SU-DHL-6 (cell line): Measurements from ENCODE around the gene UBE2L5.
"Not testable (repeated sequence)": the region's sequence is repeated elsewhere in the genome, so short reads cannot be mapped to it uniquely, and the experiment has no call there.

ENCODE experiments used
- H2AFZ ChIP-seq: fragments of 200-600 bp; sonication (generic); 2 replicates; pipeline ENCODE4 v1.6.1; 2014; ENCODE audit warnings: low read depth, mild to moderate bottlenecking, moderate library complexity, mixed read lengths, antibody characterized with exemption, low read length; ENCODE audit not compliant: severe bottlenecking
- H3F3A ChIP-seq: fragments of 200-600 bp; shearing (Covaris generic); 2 replicates; pipeline ENCODE4 v1.6.0; 2016; ENCODE audit warnings: antibody characterized with exemption, mild to moderate bottlenecking; ENCODE audit not compliant: insufficient read depth
- H3K27ac ChIP-seq: fragments of 200-600 bp; sonication (generic); 2 replicates; pipeline ENCODE4 v1.5.1; 2016; ENCODE audit warnings: low read depth, mild to moderate bottlenecking, low read length, moderate library complexity, mixed read lengths
- H3K27me3 ChIP-seq: fragments of 200-600 bp; sonication (generic), shearing (Covaris generic); 2 replicates; pipeline ENCODE4 v1.6.0; 2014; ENCODE audit warnings: mild to moderate bottlenecking, low read length
- H3K36me3 ChIP-seq: fragments of 200-600 bp; sonication (generic); 2 replicates; pipeline ENCODE4 v1.6.1; 2014; ENCODE audit warnings: mild to moderate bottlenecking, low read length, mixed read lengths
- H3K4me2 ChIP-seq: fragments of 300-600, 200-600 bp; shearing (Covaris generic), sonication (generic); 2 replicates; pipeline ENCODE4 v1.6.0; 2014; ENCODE audit warnings: low read length, low read depth, mild to moderate bottlenecking; ENCODE audit not compliant: poor library complexity, severe bottlenecking
- H3K4me3 ChIP-seq: fragments of 200-600 bp; sonication (generic); 2 replicates; pipeline ENCODE4 v1.5.1; 2014; ENCODE audit warnings: antibody characterized with exemption, low read length, mild to moderate bottlenecking, mixed read lengths; ENCODE audit not compliant: insufficient read depth, poor library complexity, severe bottlenecking
- H3K79me2 ChIP-seq: fragments of 200-600 bp; sonication (generic); 2 replicates; pipeline ENCODE4 v1.6.1; 2014; ENCODE audit warnings: mild to moderate bottlenecking, low read length, moderate library complexity; ENCODE audit not compliant: insufficient read depth
- H3K9ac ChIP-seq: fragments of 200-600 bp; sonication (generic); 2 replicates; pipeline ENCODE4 v1.7.0; 2014; ENCODE audit warnings: mild to moderate bottlenecking, low read length
- H3K9me2 ChIP-seq: fragments of 200-600 bp; sonication (generic); replicated peaks from 2 replicates; pipeline ENCODE4 v1.6.1; 2014; ENCODE audit warnings: low read length; ENCODE audit not compliant: insufficient read depth
- H3K9me3 ChIP-seq: fragments of 200-600 bp; sonication (generic); 2 replicates; pipeline ENCODE4 v1.6.1; 2014; ENCODE audit warnings: low read length, mixed read lengths; ENCODE audit not compliant: insufficient read depth
- H4K20me1 ChIP-seq: fragments of 200-600 bp; sonication (generic); 2 replicates; pipeline ENCODE4 v1.6.1; 2014; ENCODE audit warnings: low read depth, mild to moderate bottlenecking, antibody characterized with exemption, low read length, moderate library complexity, mixed read lengths
- EZH2phosphoT487 ChIP-seq: fragments of 200-600 bp; sonication (generic), shearing (Covaris generic); conservative IDR thresholded peaks from 2 replicates; pipeline ENCODE4 v1.6.1; 2018; ENCODE audit warnings: mild to moderate bottlenecking, antibody characterized with exemption, low read length, moderate library complexity, mixed read lengths
- TF ChIP-seq, protein P1 (sequence below): fragments of 200-600 bp; sonication (generic); IDR thresholded peaks from one replicate; pipeline ENCODE4 v1.5.1; 2017; ENCODE audit warnings: antibody characterized with exemption, mild to moderate bottlenecking, low read length, moderate library complexity; ENCODE audit not compliant: insufficient read depth, poor library complexity, severe bottlenecking

UBE2L5 gene

DNA sequence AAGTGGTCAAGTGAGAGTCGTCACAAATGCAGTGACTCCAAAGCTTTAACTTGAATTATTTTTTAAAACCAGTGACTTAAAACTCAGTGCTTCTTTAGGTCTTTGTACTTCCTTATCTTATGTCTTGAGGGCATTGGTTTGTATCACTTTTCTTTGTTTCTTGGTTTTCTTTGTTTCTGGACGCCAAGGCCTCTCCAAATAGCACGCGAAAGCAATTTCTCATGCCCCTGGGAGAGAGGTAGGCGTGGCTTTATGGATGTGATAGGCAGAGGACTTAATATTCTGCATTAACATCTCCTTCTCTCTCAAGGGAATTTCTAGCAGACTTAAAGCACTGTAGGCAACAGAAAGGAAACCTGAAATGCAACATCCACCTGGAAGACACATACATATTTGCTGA is 20.6 kb downstream of the UBE2L5 start:
- H3K9me3 ChIP-seq, result no peaks in the 10 kb centered on the region
- TF ChIP-seq, protein P1, sequence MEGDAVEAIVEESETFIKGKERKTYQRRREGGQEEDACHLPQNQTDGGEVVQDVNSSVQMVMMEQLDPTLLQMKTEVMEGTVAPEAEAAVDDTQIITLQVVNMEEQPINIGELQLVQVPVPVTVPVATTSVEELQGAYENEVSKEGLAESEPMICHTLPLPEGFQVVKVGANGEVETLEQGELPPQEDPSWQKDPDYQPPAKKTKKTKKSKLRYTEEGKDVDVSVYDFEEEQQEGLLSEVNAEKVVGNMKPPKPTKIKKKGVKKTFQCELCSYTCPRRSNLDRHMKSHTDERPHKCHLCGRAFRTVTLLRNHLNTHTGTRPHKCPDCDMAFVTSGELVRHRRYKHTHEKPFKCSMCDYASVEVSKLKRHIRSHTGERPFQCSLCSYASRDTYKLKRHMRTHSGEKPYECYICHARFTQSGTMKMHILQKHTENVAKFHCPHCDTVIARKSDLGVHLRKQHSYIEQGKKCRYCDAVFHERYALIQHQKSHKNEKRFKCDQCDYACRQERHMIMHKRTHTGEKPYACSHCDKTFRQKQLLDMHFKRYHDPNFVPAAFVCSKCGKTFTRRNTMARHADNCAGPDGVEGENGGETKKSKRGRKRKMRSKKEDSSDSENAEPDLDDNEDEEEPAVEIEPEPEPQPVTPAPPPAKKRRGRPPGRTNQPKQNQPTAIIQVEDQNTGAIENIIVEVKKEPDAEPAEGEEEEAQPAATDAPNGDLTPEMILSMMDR, result no peak
- no peak for TF ChIP-seq EZH2phosphoT487
- H3F3A ChIP-seq, result peaks cover 76% of the 10 kb centered on the region
- no peaks in the 10 kb centered on the region for H4K20me1 ChIP-seq
- H3K4me3 ChIP-seq, result peak overlapping the region; percentile 40
- H3K79me2 ChIP-seq, result peaks cover 24% of the 10 kb centered on the region; the same call in 1 of the 2 replicates
- peak overlapping the region; percentile 66 for H2AFZ ChIP-seq
- H3K9me2 ChIP-seq, result no peaks in the 10 kb centered on the region
- peaks cover 3% of the 10 kb centered on the region; the same call in 1 of the 2 replicates for H3K36me3 ChIP-seq
- H3K27me3 ChIP-seq, result no peaks in the 10 kb centered on the region
- H3K4me2 ChIP-seq, result peak overlapping the region; percentile 95
- peak overlapping the region; percentile 73 for H3K9ac ChIP-seq
- peak overlapping the region; percentile 99 for H3K27ac ChIP-seq

DNA sequence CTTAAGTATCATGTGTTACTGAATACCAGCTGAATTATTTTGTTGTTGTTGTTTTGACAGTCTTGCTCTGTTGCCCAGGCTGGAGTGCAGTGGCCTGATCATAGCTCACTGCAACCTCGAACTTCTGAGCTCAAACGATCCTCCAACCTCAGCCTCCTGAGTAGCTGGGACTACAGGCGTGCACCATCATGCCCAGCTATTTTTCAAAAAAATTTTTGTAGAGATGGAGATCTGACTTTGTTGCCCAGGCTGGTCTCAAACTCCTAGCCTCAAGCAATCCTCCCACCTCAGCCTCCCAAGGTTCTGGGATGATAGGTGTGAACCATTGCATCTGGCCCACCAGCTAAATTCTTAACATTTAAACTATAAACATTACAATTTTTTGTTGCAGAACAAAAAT is 21.2 kb downstream of the UBE2L5 start:
- Histone ChIP-seq H3K4me2 (peak overlapping the region; percentile 95), H3K27ac (peak overlapping the region; percentile 99), H3K9ac (peak overlapping the region; percentile 73), H3K79me2 (peaks cover 24% of the 10 kb centered on the region; the same call in 1 of the 2 replicates), H3K4me3 (peak overlapping the region; percentile 40), H3F3A (peaks cover 74% of the 10 kb centered on the region)
- H4K20me1 ChIP-seq, H3K36me3 ChIP-seq, H3K27me3 ChIP-seq, H3K9me2 ChIP-seq, H3K9me3 ChIP-seq, H2AFZ ChIP-seq: not testable (repeated sequence)

DNA sequence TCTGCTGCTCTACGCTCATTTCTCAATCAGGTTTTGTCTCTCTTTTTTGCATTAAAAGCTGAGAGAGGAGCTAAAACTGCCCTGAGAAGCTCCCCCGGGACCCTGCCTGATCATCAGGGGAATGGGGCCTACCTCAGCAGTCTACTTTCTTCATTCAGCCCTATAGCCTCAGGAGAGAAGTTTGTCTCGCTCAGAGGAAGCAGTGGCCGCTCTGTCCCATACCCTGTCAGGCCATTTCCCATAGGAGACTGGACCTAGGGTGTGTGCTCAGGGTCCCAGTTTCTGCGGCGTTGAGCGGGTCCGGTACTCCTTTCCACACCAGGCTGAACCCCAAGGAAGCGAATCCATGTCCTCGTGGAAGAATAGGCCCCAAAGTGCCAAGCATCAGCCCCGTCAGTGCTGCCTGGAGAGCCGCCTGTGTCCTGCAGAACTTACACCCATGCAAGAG is 21.7 kb downstream of the UBE2L5 start:
- no peak for TF ChIP-seq EZH2phosphoT487
- TF ChIP-seq, protein P1, result no peak
- Histone ChIP-seq H3K9me2 (no peaks in the 10 kb centered on the region), H3F3A (peaks cover 74% of the 10 kb centered on the region), H3K79me2 (peaks cover 24% of the 10 kb centered on the region; the same call in 1 of the 2 replicates), H3K4me3 (peak overlapping the region; percentile 22), H3K27ac (peak overlapping the region; percentile 99), H3K9me3 (no peaks in the 10 kb centered on the region), H2AFZ (no peak overlapping the region), H3K36me3 (peaks cover 3% of the 10 kb centered on the region; the same call in 1 of the 2 replicates), H4K20me1 (no peaks in the 10 kb centered on the region), H3K4me2 (peak overlapping the region; percentile 95), H3K27me3 (no peaks in the 10 kb centered on the region), H3K9ac (peak overlapping the region; percentile 73)

DNA sequence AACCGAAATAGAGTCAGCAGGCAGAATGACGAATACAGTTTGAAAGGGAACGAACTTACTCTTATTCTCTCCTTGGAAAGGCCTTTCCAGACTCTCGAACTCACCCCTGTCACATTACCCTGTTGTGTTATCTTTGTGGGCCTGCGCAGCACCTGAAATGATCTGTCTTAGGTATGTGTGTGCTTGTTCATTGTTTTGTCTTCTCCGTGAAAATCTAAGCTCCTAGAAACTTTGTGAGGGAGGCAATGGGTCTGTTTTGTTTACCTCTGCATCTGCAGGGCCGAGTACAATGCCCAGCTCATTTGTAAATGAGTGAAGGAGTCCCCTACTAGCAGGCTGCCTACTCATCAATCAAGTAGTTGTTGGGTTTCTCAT is 23.8 kb downstream of the UBE2L5 start:
- H3K27ac ChIP-seq, result peak overlapping the region; percentile 99
- H3K9me2 ChIP-seq, result no peaks in the 10 kb centered on the region
- peak overlapping the region; percentile 95 for H3K4me2 ChIP-seq
- peak overlapping the region; percentile 64 for H3K4me3 ChIP-seq
- no peaks in the 10 kb centered on the region for H4K20me1 ChIP-seq
- H3K79me2 ChIP-seq, result peaks cover 24% of the 10 kb centered on the region; the same call in 1 of the 2 replicates
- H2AFZ ChIP-seq, result no peak overlapping the region
- TF ChIP-seq EZH2phosphoT487, result no peak
- TF ChIP-seq, protein P1, result no peak
- H3K27me3 ChIP-seq, result no peaks in the 10 kb centered on the region
- H3F3A ChIP-seq, result peaks cover 63% of the 10 kb centered on the region
- H3K36me3 ChIP-seq, result peaks cover 3% of the 10 kb centered on the region; the same call in 1 of the 2 replicates
- no peaks in the 10 kb centered on the region for H3K9me3 ChIP-seq
- peak overlapping the region; percentile 73 for H3K9ac ChIP-seq
